Suprapubic skin (tissue), 3 donors: ENCODE data around the gene TNXB.

ENCODE experiments used
- EP300 ChIP-seq: sonication (generic); formaldehyde crosslinking; IDR thresholded peaks from one replicate; pipeline ENCODE4 v1.6.1; 2017; ENCODE audit warnings: antibody characterized with exemption
- POLR2A ChIP-seq, 2 donors: fragments of 450-650 bp; IDR thresholded peaks; one replicate each; pipeline ENCODE4 v1.6.1; 2017; ENCODE audit warnings: antibody characterized with exemption in 2 of 2, mild to moderate bottlenecking in 2 of 2, moderate library complexity in 2 of 2
- TF ChIP-seq, protein P1 (sequence below), 2 donors: fragments of 200-600 bp in 1 of 2; fragments of 450-650 bp in 1 of 2; sonication (generic) in 1 of 2; IDR thresholded peaks; one replicate each; pipeline ENCODE4 v1.5.1; 2016 to 2019; ENCODE audit warnings: antibody characterized with exemption in 2 of 2, mild to moderate bottlenecking in 1 of 2, moderate library complexity in 1 of 2

DNA sequence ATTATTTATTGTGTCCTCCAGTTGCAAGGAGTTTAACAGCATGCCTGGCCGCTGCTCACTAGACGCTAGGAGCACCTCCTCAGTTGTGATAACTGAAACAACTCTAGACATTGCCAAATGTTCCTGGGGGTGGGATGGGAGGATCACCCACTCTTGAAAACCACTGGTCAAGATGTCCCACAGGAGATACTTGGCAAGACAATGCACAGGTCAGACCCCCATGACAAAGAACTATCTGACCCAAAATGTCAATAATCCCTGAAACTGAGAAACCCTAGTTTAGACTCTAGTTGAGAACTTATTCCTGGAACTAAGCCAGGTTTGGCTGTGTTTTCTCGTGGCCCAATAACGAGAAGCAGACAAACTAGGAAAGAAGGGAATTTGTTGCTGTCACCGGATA is 30.5 kb upstream of the TNXB start:
- TF ChIP-seq, protein P1, sequence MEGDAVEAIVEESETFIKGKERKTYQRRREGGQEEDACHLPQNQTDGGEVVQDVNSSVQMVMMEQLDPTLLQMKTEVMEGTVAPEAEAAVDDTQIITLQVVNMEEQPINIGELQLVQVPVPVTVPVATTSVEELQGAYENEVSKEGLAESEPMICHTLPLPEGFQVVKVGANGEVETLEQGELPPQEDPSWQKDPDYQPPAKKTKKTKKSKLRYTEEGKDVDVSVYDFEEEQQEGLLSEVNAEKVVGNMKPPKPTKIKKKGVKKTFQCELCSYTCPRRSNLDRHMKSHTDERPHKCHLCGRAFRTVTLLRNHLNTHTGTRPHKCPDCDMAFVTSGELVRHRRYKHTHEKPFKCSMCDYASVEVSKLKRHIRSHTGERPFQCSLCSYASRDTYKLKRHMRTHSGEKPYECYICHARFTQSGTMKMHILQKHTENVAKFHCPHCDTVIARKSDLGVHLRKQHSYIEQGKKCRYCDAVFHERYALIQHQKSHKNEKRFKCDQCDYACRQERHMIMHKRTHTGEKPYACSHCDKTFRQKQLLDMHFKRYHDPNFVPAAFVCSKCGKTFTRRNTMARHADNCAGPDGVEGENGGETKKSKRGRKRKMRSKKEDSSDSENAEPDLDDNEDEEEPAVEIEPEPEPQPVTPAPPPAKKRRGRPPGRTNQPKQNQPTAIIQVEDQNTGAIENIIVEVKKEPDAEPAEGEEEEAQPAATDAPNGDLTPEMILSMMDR (IDR thresholded peaks at IDR 0.05): no peak
- TF ChIP-seq EP300 (no peak), POLR2A (IDR thresholded peaks at IDR 0.05) (no peak)
